Neural cell (in vitro differentiated cells): ENCODE data around the gene NPLOC4. TPM values are rescaled to one million over a fixed set of nuclear protein-coding genes. Genes with fewer than 3 reads are reported as not detected.
A peak's percentile ranks its signal among the peaks of the same experiment; 100 is the strongest.

Source experiments
- H2AFZ ChIP-seq: fragments of 200-600, 300-800 bp; sonication (generic), shearing (Covaris generic); 2 replicates; pipeline ENCODE4 v1.6.0; 2014; ENCODE audit warnings: low read depth, mild to moderate bottlenecking, antibody characterized with exemption, low read length, moderate library complexity
- H3F3A ChIP-seq: fragments of 200-600 bp; shearing (Covaris generic); 2 replicates; pipeline ENCODE4 v1.6.1; 2016; ENCODE audit warnings: mild to moderate bottlenecking, moderate library complexity, mixed read lengths, antibody characterized with exemption, low read length; ENCODE audit not compliant: insufficient read depth, poor library complexity, severe bottlenecking
- H3K27ac ChIP-seq: fragments of 200-600, 300-800 bp; sonication (generic), shearing (Covaris generic); 2 replicates; pipeline ENCODE4 v1.5.1; 2014; ENCODE audit warnings: mild to moderate bottlenecking, low read length, moderate library complexity
- H3K27me3 ChIP-seq: fragments of 300-800, 200-600 bp; sonication (generic), shearing (Covaris generic); 2 replicates; pipeline ENCODE4 v1.6.0; 2014; ENCODE audit warnings: mild to moderate bottlenecking, low read depth, low read length, moderate library complexity; ENCODE audit not compliant: insufficient read depth
- H3K36me3 ChIP-seq: fragments of 300-800, 200-600 bp; sonication (generic), shearing (Covaris generic); 2 replicates; pipeline ENCODE4 v1.5.1; 2014; ENCODE audit warnings: mild to moderate bottlenecking, antibody characterized with exemption, low read length, moderate library complexity; ENCODE audit not compliant: insufficient read depth
- H3K4me2 ChIP-seq: fragments of 300-800, 200-600 bp; sonication (generic), shearing (Covaris generic); 2 replicates; pipeline ENCODE4 v1.6.0; 2014; ENCODE audit warnings: mild to moderate bottlenecking, low read length
- H3K4me3 ChIP-seq: fragments of 300-800, 200-600 bp; sonication (generic), shearing (Covaris generic); 2 replicates; pipeline ENCODE4 v1.5.1; 2014; ENCODE audit warnings: mild to moderate bottlenecking, low read length, moderate library complexity
- H3K79me2 ChIP-seq: fragments of 200-600 bp; shearing (Covaris generic); replicated peaks from 2 replicates; pipeline ENCODE4 v1.6.0; 2014; ENCODE audit warnings: mild to moderate bottlenecking, low read length, moderate library complexity; ENCODE audit not compliant: insufficient read depth
- H3K9ac ChIP-seq: fragments of 300-800, 200-600 bp; sonication (generic), shearing (Covaris generic); 2 replicates; pipeline ENCODE4 v1.6.1; 2016; ENCODE audit warnings: mild to moderate bottlenecking, low read length, mixed read lengths
- H3K9me2 ChIP-seq: fragments of 200-600 bp; shearing (Covaris generic); 2 replicates; pipeline ENCODE4 v1.6.1; 2016; ENCODE audit warnings: mild to moderate bottlenecking, low read length, mixed read lengths; ENCODE audit not compliant: insufficient read depth
- H3K9me3 ChIP-seq: fragments of 200-600, 300-800 bp; sonication (generic), shearing (Covaris generic); 2 replicates; pipeline ENCODE4 v1.6.1; 2016; ENCODE audit warnings: mild to moderate bottlenecking, mixed run types, low read length, moderate library complexity, mixed read lengths
- H4K20me1 ChIP-seq: fragments of 200-600 bp; shearing (Covaris generic); 2 replicates; pipeline ENCODE4 v1.6.1; 2016; ENCODE audit warnings: mild to moderate bottlenecking, mixed run types; ENCODE audit not compliant: insufficient read depth
- CTCF ChIP-seq: fragments of 450-650 bp; IDR thresholded peaks from 2 replicates; pipeline ENCODE4 v1.5.1; 2014; ENCODE audit warnings: antibody characterized with exemption, mild to moderate bottlenecking, moderate library complexity; ENCODE audit not compliant: poor library complexity, severe bottlenecking
- EP300 ChIP-seq: fragments of 450-650 bp; conservative IDR thresholded peaks from 2 replicates; pipeline ENCODE4 v1.6.1; 2014; ENCODE audit warnings: antibody characterized with exemption, mild to moderate bottlenecking, moderate library complexity; ENCODE audit not compliant: poor library complexity, severe bottlenecking
- EZH2 ChIP-seq: fragments of 200-600, 300-800 bp; shearing (Covaris generic), sonication (generic); IDR thresholded peaks from 2 replicates; pipeline ENCODE4 v1.6.1; 2014; ENCODE audit warnings: antibody characterized with exemption, low read length, borderline replicate concordance, mild to moderate bottlenecking; ENCODE audit not compliant: insufficient read depth, poor library complexity, severe bottlenecking
- MXI1 ChIP-seq: fragments of 450-650 bp; conservative IDR thresholded peaks from 2 replicates; pipeline ENCODE4 v1.6.1; 2014; ENCODE audit warnings: antibody characterized with exemption, mild to moderate bottlenecking; ENCODE audit not compliant: poor library complexity, severe bottlenecking
- POLR2AphosphoS5 ChIP-seq: IDR thresholded peaks from 2 replicates; pipeline ENCODE4 v1.6.1; 2012
- RAD21 ChIP-seq: fragments of 450-650 bp; conservative IDR thresholded peaks from 2 replicates; pipeline ENCODE4 v1.6.1; 2014; ENCODE audit warnings: antibody characterized with exemption, mild to moderate bottlenecking, moderate library complexity
- REST ChIP-seq: IDR thresholded peaks from 2 replicates; pipeline ENCODE4 v1.6.1; 2012; ENCODE audit warnings: borderline replicate concordance
- SMC3 ChIP-seq: fragments of 450-650 bp; conservative IDR thresholded peaks from 2 replicates; pipeline ENCODE4 v1.6.1; 2014; ENCODE audit warnings: antibody characterized with exemption, mild to moderate bottlenecking, moderate library complexity; ENCODE audit not compliant: poor library complexity
- TAF1 ChIP-seq: IDR thresholded peaks from 2 replicates; pipeline ENCODE4 v1.6.1; 2012; ENCODE audit warnings: low read depth
- polyA plus RNA-seq: library from polyadenylated mRNA; depleted of rRNA; stranded (reverse); fragments of >200 nt; gene quantifications from 2 replicates; pipeline ENCODE4 v1.2.3, GENCODE V29; 2014

Gene NPLOC4
- polyA plus RNA-seq, 1 donor from 2014 or later: 32.3 TPM

- peak within 1 kb of the TSS; percentile 59 for H2AFZ ChIP-seq
- H3K9ac ChIP-seq: peak within 1 kb of the TSS; percentile 91
- peak within 1 kb of the TSS; percentile 82 for H3K27ac ChIP-seq
Measured at GRCh38 chr17:81666342-81667191, 29.7 kb upstream of the NPLOC4 start, which contains the start of the genes CCDC137 and OXLD1. Gene CCDC137 (plus strand): TSS chr17:81666737. CDS start chr17:81666767, 30 bp downstream. Gene OXLD1 (minus strand): TSS chr17:81666605. CDS start chr17:81666577, 28 bp downstream.

More at GRCh38 chr17:81666342-81667191, 29.7 kb upstream of the NPLOC4 start, which contains the start of the genes CCDC137 and OXLD1:
- Histone ChIP-seq H3K9me2 (no peaks in the 10 kb centered on the region), H3K9me3 (no peaks in the 10 kb centered on the region), H3K27me3 (no peaks in the 10 kb centered on the region), H3F3A (no peaks in the 10 kb centered on the region), H4K20me1 (no peaks in the 10 kb centered on the region), H3K4me3 (peak within 1 kb of the TSS; percentile 99), H3K4me2 (peak within 1 kb of the TSS; percentile 92), H3K36me3 (no peaks in the 10 kb centered on the region), H3K79me2 (peaks cover 10% of the 10 kb centered on the region)
- no peak for TF ChIP-seq RAD21
- peak; percentile 89 for TF ChIP-seq POLR2AphosphoS5
- TF ChIP-seq EP300: peak; percentile 20
- peak; percentile 22 for TF ChIP-seq SMC3
- TF ChIP-seq MXI1: peak; percentile 95
- TF ChIP-seq REST: peak; percentile 52
- TF ChIP-seq EZH2: no peak
- peak; percentile 6 for TF ChIP-seq CTCF
- peak; percentile 48 for TF ChIP-seq TAF1
